Measurements from ENCODE around the gene ZNF850. TPM values are rescaled to one million over a fixed set of nuclear protein-coding genes. Genes with fewer than 3 reads are reported as not detected.
"Not testable (repeated sequence)": the region's sequence is repeated elsewhere in the genome, so short reads cannot be mapped to it uniquely, and the experiment has no call there.

The ZNF850 gene
- total and polyA plus RNA-seq, 2 experiments from 2014 or later: 1.1 to 7.6 TPM

DNA sequence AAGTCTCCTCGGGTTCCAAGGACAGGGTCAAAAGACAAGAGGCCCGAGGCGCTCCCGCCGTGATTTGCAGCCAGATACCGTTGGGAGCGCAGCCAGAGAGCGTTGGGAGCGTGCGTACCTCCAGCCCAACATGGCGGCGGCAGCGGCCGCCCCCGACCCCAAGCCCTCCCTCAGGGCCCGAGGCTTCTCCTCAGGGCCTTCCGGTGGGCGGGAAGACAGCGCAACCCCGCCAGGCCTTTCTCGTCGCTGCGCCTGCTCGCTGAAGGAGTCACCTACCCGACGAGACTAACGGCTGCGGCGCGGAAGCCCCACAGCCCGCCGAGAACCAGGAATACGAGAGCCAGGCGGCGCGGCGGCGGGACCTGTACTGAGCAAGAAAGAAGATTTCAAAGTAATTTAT is 3.2 kb upstream of the ZNF850 start:
- peaks cover 3% of the 10 kb centered on the region for H3K79me2 ChIP-seq
- H3K27ac ChIP-seq: no peak overlapping the region
- no peak overlapping the region for H2AFZ ChIP-seq
- no peaks in the 10 kb centered on the region for H4K20me1 ChIP-seq (ENCODE audit: insufficient read depth, poor library complexity, severe bottlenecking)
- WGBS (ENCODE audit: low lambda C conversion rate, missing lambda C conversion rate): 97% methylated on average over 32 of the region's 38 CpGs
- no peak for DNase-seq (ENCODE audit: low spot score)
- no peaks in the 10 kb centered on the region for H3K36me3 ChIP-seq (replicated peaks; ENCODE audit: insufficient read depth, low read depth)
- no peaks in the 10 kb centered on the region for H3K9me3 ChIP-seq (ENCODE audit: low read depth)
- no peaks in the 10 kb centered on the region for H3K4me1 ChIP-seq (ENCODE audit: insufficient read depth)
- no peak overlapping the region for H3K4me2 ChIP-seq
- TF ChIP-seq EZH2 (IDR thresholded peaks at IDR 0.05; ENCODE audit: borderline replicate concordance) (no peak), EZH2phosphoT487 (IDR thresholded peaks at IDR 0.05; ENCODE audit: low read depth, severe bottlenecking, unreplicated experiment) (no peak)
- TF ChIP-seq, protein P1, sequence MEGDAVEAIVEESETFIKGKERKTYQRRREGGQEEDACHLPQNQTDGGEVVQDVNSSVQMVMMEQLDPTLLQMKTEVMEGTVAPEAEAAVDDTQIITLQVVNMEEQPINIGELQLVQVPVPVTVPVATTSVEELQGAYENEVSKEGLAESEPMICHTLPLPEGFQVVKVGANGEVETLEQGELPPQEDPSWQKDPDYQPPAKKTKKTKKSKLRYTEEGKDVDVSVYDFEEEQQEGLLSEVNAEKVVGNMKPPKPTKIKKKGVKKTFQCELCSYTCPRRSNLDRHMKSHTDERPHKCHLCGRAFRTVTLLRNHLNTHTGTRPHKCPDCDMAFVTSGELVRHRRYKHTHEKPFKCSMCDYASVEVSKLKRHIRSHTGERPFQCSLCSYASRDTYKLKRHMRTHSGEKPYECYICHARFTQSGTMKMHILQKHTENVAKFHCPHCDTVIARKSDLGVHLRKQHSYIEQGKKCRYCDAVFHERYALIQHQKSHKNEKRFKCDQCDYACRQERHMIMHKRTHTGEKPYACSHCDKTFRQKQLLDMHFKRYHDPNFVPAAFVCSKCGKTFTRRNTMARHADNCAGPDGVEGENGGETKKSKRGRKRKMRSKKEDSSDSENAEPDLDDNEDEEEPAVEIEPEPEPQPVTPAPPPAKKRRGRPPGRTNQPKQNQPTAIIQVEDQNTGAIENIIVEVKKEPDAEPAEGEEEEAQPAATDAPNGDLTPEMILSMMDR (IDR thresholded peaks at IDR 0.05; ENCODE audit: poor library complexity): no peak
- no peak overlapping the region for H3K4me3 ChIP-seq
- H3K9me2 ChIP-seq (replicated peaks; ENCODE audit: insufficient read depth): no peaks in the 10 kb centered on the region
- no peaks in the 10 kb centered on the region for H3K27me3 ChIP-seq

GRCh38 chr19:36773223-36773579 is 594 bp upstream of the ZNF850 start:
- DNase-seq (ENCODE audit: low spot score): no peak
- Histone ChIP-seq H3K4me2 (peak overlapping the region; percentile 74), H3K4me1 (ENCODE audit: insufficient read depth) (no peaks in the 10 kb centered on the region), H3K4me3 (peak overlapping the region; percentile 74), H3K9me2 (replicated peaks; ENCODE audit: insufficient read depth) (no peaks in the 10 kb centered on the region), H3K9me3 (ENCODE audit: low read depth) (no peaks in the 10 kb centered on the region), H3K27ac (no peak overlapping the region), H3K79me2 (peaks cover 27% of the 10 kb centered on the region), H3K36me3 (replicated peaks; ENCODE audit: insufficient read depth, low read depth) (no peaks in the 10 kb centered on the region), H2AFZ (peak overlapping the region; percentile 70), H4K20me1 (ENCODE audit: insufficient read depth, poor library complexity, severe bottlenecking) (no peaks in the 10 kb centered on the region), H3K27me3 (no peaks in the 10 kb centered on the region)
- WGBS (ENCODE audit: low lambda C conversion rate, missing lambda C conversion rate): 27% methylated on average over 15 of the region's 15 CpGs
- TF ChIP-seq EZH2phosphoT487 (IDR thresholded peaks at IDR 0.05; ENCODE audit: low read depth, severe bottlenecking, unreplicated experiment): no peak
- TF ChIP-seq, protein P1 (IDR thresholded peaks at IDR 0.05; ENCODE audit: poor library complexity): no peak

GRCh38 chr19:36771261-36772231 is 1.1 kb downstream of the ZNF850 start:
- TF ChIP-seq EZH2phosphoT487 (IDR thresholded peaks at IDR 0.05; ENCODE audit: low read depth, severe bottlenecking, unreplicated experiment) (no peak), EZH2 (IDR thresholded peaks at IDR 0.05; ENCODE audit: borderline replicate concordance) (no peak)
- peaks cover 43% of the 10 kb centered on the region for H3K79me2 ChIP-seq
- H3K4me1 ChIP-seq (ENCODE audit: insufficient read depth): no peaks in the 10 kb centered on the region
- peaks cover under 1% of the 10 kb centered on the region for H3K36me3 ChIP-seq (replicated peaks; ENCODE audit: insufficient read depth, low read depth)
- 24% methylated on average over 29 of the region's 29 CpGs for WGBS (ENCODE audit: low lambda C conversion rate, missing lambda C conversion rate)
- H3K27ac ChIP-seq: peak overlapping the region; percentile 85
- H3K9me3 ChIP-seq (ENCODE audit: low read depth): peaks cover 1% of the 10 kb centered on the region
- H3K9me2 ChIP-seq (replicated peaks; ENCODE audit: insufficient read depth): no peaks in the 10 kb centered on the region
- no peaks in the 10 kb centered on the region for H4K20me1 ChIP-seq (ENCODE audit: insufficient read depth, poor library complexity, severe bottlenecking)
- peak overlapping the region; percentile 74 for H3K4me3 ChIP-seq
- H3K4me2 ChIP-seq: peak overlapping the region; percentile 74
- peak; percentile 82 for DNase-seq (ENCODE audit: low spot score)
- H3K27me3 ChIP-seq: no peaks in the 10 kb centered on the region
- H2AFZ ChIP-seq: peak overlapping the region; percentile 70

DNA sequence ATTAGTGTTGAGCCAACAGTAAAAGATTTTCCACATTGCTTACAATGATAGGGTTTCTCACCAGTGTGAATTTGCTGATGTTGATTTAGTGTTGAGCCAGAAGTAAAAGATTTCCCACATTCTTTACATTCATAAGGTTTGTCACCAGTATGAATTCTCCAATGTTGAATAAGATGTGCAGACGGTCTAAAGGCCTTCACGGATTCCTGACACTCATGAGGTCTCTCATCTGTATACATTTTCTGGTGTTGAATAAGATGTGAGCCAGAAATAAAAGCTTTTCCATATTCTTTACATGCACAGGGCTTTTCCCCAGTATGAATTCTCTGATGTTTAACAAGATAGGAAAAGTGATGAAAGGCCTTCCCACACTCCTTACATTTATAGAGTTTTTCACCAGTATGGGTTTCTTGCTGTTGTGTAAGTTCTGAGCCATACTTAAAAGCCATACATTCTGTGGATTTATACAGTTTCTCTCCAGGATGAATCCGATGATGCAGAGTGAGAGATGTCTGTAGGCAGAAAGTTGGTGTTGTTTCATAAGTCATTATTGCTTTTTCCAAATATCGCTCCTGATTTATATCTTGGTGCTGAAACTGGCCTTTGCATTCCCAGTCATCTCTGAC is 22.4 kb downstream of the ZNF850 start:
- Histone ChIP-seq H3K9me2 (replicated peaks; ENCODE audit: insufficient read depth) (no peaks in the 10 kb centered on the region), H3K27me3 (no peaks in the 10 kb centered on the region), H2AFZ (no peak overlapping the region), H3K4me1 (ENCODE audit: insufficient read depth) (no peaks in the 10 kb centered on the region), H3K4me2 (no peak overlapping the region), H3K36me3 (replicated peaks; ENCODE audit: insufficient read depth, low read depth) (peaks cover 35% of the 10 kb centered on the region), H3K4me3 (no peak overlapping the region), H3K9me3 (ENCODE audit: low read depth) (peaks cover 84% of the 10 kb centered on the region), H4K20me1 (ENCODE audit: insufficient read depth, poor library complexity, severe bottlenecking) (no peaks in the 10 kb centered on the region), H3K27ac (no peak overlapping the region), H3K79me2 (no peaks in the 10 kb centered on the region)
- 97% methylated on average over 4 of the region's 4 CpGs for WGBS (ENCODE audit: low lambda C conversion rate, missing lambda C conversion rate)
- TF ChIP-seq EZH2phosphoT487 (IDR thresholded peaks at IDR 0.05; ENCODE audit: low read depth, severe bottlenecking, unreplicated experiment) (no peak), EZH2 (IDR thresholded peaks at IDR 0.05; ENCODE audit: borderline replicate concordance) (no peak)
- TF ChIP-seq, protein P1 (IDR thresholded peaks at IDR 0.05; ENCODE audit: poor library complexity): no peak
- DNase-seq (ENCODE audit: low spot score): no peak

- H2AFZ ChIP-seq; H3K4me2 ChIP-seq; H3K9me2 ChIP-seq (replicated peaks; ENCODE audit: insufficient read depth); H3K4me1 ChIP-seq (ENCODE audit: insufficient read depth); H4K20me1 ChIP-seq (ENCODE audit: insufficient read depth, poor library complexity, severe bottlenecking); H3K4me3 ChIP-seq; H3K27ac ChIP-seq; DNase-seq (ENCODE audit: low spot score); H3K79me2 ChIP-seq; H3K27me3 ChIP-seq: not testable (repeated sequence)
- H3K36me3 ChIP-seq (replicated peaks; ENCODE audit: insufficient read depth, low read depth): peaks cover 35% of the 10 kb centered on the region
- WGBS (ENCODE audit: low lambda C conversion rate, missing lambda C conversion rate): 98% methylated on average over 8 of the region's 8 CpGs
- peaks cover 85% of the 10 kb centered on the region for H3K9me3 ChIP-seq (ENCODE audit: low read depth)
Observed at GRCh38 chr19:36749613-36750012, 23.0 kb downstream of the ZNF850 start.

Measured in hepatocyte (in vitro differentiated cells).